HG03196 (cell line): ENCODE measurements around the gene ZNF672.
"Not testable (repeated sequence)": the region's sequence is repeated elsewhere in the genome, so short reads cannot be mapped to it uniquely, and the experiment has no call there.

Experiments
- ATAC-seq: cut with Tn5 transposase; IDR thresholded peaks from one replicate; pipeline ENCODE4 v1.9.1; 2021; ENCODE audit not compliant: unreplicated experiment

Gene ZNF672

DNA sequence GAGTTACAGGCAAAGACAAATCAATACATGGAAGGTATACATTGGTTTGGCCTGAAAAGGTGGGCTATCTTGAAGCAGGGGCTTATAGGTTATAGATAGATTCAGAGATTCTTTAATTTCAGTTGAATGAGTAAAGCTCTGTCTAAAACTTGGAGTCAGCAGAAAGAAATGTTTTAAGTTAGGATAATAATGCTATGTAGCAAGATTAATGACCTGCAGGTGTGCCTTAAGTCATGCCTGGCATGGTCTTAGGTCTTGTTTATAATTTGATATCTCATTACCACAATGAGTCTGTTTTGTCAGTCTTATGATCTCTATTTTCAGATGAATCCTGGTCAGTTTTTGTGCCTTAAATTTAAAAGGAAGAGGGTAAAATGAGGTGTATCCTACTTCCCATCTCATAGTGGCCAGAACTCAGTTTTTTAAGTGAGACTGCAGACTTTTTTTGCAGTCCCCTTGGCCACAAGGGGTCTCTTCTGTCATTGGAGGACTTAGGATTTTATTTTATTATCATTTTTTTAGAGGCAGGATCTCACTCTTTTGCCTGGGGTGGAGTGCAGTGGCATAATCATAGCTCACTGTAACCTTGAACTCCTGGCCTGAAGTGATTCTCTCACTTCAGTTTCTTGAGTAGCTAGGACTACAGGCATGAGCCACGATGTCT, 46.7 kb downstream of the ZNF672 start:
- ATAC-seq, result no peak

DNA sequence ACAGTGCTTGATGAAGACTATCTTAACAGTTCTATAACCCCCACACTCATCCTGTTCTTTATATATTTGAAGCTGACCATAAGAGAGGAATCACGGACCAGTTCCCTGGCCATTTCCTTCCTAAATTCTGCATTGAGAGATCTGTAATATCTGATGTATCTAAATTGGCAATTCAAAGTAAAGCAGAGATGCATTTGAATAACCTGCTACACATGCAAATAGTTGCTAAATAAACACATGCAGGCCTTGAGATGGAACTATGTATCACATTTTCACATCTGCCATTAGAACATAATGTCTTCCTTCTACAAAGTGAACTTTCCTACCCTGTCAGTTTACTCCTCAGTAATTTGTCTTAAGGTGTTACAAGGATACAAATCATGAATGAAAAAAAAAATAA, 47.6 kb downstream of the ZNF672 start:
- no peak for ATAC-seq

DNA sequence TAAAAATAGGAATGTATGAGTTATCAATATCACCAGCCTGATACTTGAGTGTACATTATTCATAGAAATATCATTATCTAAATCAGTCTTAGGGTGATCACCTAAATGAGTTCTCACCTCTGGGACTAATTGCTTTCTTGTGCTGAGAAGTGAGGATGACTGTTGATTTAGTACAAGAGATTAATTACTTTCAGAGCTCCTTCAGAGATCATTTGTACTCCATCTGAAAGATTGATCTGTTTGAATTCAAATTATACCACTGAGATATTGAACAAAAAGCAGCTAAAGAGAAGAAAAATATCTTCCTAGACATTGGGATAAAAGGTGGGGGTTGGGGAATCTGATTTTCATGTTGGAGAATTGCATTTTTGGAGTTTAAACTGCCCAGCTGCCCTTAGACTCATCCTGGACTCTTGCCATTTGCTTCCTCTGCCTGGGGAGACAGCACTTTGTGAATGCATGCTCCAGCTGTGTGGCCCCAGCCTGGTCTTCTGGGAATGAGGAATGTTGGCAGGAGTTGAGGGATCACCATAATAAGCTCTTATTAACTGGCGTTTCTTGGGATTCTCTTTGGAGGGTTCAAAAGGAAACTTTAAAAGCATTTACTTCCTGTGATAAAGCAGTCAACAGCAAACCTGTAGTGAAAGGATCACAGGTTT, 48.3 kb downstream of the ZNF672 start:
- ATAC-seq, result no peak

DNA sequence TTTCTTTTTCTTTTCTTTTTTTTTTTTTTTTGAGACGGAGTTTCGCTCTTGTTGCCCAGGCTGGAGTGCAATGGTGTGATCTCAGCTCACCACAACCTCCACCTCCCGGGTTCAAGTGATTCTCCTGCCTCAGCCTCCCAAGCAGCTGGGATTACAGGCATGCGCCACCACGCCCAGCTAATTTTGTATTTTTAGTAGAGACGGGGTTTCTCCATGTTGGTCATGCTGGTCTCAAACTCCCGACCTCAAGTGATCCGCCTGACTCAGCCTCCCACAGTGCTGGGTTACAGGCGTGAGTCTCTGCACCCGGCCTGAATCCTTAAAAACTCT, 51.9 kb downstream of the ZNF672 start:
- not testable (repeated sequence) for ATAC-seq

DNA sequence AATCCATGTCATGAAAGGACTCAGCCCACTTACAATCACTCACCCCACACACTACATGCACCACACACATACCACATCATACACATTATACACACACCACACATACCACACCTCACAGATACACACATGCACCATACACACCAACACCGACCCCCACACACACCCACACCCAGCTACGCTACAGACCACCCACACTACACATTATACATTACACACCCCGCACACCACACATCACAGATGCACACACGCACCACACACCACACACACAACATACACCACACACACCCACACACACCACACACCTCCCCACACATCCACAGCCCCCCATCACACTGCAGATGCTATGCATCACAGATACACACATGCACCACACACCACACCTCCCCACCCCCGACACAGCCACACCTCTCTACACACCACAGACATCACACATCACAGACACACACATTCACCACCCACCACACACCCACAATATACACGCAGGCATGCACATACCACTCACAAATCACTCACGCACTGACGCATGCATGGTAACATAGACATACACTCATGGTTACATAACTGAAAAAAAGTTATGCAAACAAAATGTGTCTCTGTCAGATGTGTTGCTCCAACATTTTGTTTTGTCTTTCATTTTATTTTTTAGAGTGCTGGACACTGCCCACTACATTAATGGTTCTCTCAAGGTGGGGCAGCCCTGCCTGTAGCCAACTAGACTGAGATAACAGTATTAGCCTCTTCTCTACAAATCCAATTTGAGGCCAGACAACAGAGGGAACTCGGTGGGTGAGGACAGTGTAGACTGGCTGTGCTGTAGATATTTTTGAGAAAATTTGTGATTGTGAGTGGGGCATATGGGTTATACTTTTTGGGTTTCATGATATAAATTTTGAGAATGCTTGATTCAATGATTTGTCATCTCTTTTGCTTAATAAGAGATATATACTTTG, 52.8 kb downstream of the ZNF672 start:
- no peak for ATAC-seq

DNA sequence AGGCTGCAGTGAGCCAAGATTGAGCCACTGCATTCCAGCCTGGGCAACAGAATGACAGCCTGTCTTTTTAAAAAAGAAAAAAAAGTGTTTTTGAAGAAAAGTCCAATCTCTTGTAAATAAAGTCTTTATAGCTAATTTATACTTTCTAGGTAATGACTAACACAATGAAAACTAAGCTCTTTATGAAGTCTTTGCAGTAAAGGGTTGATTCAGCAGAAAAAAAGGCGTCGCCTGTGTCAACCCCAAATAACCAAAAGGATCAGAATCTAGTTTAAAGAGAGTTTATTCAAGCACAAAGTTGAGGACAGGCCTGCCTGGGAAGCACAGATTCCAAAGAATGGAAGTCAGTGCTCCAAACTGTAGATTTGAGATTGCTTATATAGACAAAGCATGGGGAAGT, 53.7 kb downstream of the ZNF672 start:
- no peak for ATAC-seq

DNA sequence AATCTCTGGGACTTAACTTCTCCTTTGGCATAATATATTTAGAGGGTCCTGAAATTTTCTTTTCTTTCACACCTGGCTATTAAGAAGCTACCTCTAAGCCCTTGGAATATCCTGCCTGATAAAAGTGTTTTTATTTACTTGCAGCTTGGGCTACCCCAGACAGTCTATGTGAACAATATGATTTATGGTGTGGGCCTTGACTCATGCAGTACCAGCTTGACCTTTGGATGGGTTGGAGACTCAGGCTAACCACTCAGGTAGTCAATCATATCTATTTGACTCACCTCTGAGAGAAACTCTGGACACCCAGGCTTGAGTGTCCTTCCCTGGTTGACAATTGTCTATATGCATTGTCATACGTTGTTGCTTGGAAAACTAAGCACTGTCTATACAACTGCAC, 54.6 kb downstream of the ZNF672 start:
- no peak for ATAC-seq

DNA sequence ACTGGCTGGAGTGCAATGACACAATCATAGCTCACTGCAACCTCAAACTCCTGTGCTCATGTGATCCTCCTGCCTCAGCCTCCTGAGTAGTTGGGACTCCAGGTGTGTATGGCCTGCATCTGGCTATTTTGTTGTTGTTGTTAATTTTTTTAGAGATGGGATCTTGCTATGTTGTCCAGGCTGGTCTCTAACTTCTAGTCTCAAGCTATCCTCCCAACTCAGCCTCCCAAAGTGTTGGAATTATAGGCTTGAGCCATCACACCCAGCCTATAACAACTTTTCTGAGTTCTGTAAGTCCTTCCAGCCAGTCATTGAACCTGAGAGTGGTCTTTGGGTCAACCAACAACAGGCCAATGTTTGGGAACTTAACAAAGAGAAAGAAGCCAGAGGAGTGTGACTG, 56.8 kb downstream of the ZNF672 start:
- ATAC-seq, result no peak

DNA sequence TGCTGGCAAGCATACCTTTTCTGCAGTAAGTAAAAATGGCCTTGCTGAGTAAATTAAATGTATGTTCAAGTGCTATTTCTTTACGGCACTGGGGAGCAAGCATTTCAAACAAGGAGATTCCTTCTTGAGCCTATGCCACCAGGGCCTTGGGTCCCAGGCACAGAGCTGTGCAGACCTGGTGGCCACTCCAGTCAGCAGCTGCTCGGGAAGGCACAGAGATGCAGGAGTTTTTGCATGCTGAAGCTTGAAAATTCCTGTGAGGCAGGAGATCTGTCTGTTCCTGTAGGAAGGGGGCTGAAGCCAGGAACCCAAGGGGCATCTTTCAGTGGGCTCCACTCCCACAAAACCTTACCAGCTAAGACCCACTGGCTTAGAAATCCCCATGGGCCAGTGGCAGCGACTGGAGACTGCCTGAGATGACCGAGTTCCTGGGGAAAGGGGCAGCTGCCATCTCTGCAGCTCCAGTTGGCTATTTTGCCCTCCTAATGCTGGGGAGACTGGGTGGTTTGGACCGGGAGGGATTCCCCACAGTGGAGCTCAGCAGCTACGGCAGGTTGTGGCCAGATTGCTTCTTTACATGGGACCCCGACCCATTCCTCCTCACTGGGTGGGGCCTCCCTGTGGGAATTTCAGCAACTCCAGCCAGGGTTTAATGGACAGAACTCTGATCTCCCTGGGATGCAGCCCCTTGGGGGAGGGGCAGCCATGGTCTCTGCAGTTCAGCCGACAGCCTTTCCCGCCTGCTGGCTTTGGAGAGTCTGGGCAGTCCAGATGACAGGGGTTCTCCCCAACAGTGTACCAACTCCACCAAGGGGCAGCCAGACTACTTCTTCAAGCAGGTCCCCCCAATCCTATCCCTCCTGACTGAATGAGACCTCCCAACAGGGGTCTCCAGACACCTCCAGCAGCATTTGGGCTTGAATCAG, 59.7 kb downstream of the ZNF672 start:
- ATAC-seq, result no peak
